GM12875 (cell line): ENCODE data around the gene HS3ST3A1.

Experiments used
- H3K4me3 ChIP-seq: one replicate; pipeline ENCODE4 v1.5.1; 2011; ENCODE audit warnings: low read depth, low read length, control low read depth
- CTCF ChIP-seq: IDR thresholded peaks from 2 replicates; pipeline ENCODE4 v1.5.1; 2011; ENCODE audit warnings: low read depth, mild to moderate bottlenecking, control low read depth, inconsistent platforms, low read length, moderate library complexity, borderline replicate concordance; ENCODE audit not compliant: insufficient read depth

The HS3ST3A1 gene

GRCh38 chr17:13539421-13539820 is 62.3 kb downstream of the HS3ST3A1 start:
- no peak overlapping the region for H3K4me3 ChIP-seq
- no peak for TF ChIP-seq CTCF

- no peak for TF ChIP-seq CTCF
- H3K4me3 ChIP-seq: no peak overlapping the region
Observed at GRCh38 chr17:13538841-13539411, 62.8 kb downstream of the HS3ST3A1 start.

- no peak for TF ChIP-seq CTCF
- no peak overlapping the region for H3K4me3 ChIP-seq
Observed at GRCh38 chr17:13537871-13538643, 63.7 kb downstream of the HS3ST3A1 start.

- no peak for TF ChIP-seq CTCF
- H3K4me3 ChIP-seq: no peak overlapping the region
Observed at GRCh38 chr17:13537167-13537731, 64.5 kb downstream of the HS3ST3A1 start.

- TF ChIP-seq CTCF: no peak
Observed at GRCh38 chr17:13534946-13535345, 66.8 kb downstream of the HS3ST3A1 start.

GRCh38 chr17:13531721-13532120 is 70.0 kb downstream of the HS3ST3A1 start:
- H3K4me3 ChIP-seq: no peak overlapping the region
- TF ChIP-seq CTCF: no peak

More at GRCh38 chr17:13534946-13535345, 66.8 kb downstream of the HS3ST3A1 start:
- H3K4me3 ChIP-seq: no peak overlapping the region
